ENCODE measurements around the gene PLA2G2F.

The PLA2G2F gene

GRCh38 chr1:20192871-20193411 is 53.8 kb downstream of the PLA2G2F start:
- no peak for DNase-seq

- DNase-seq = no peak
These were observed 55.1 kb downstream of the PLA2G2F start for GRCh38 chr1:20194224-20194623.

- DNase-seq = peak; percentile 39 to 62 (median 49)
These were observed 55.8 kb downstream of the PLA2G2F start for GRCh38 chr1:20194757-20195461.

- DNase-seq = no peak
These were observed 56.3 kb downstream of the PLA2G2F start for GRCh38 chr1:20195462-20195780.

GRCh38 chr1:20197329-20197791 is 58.2 kb downstream of the PLA2G2F start:
- DNase-seq = no peak

GRCh38 chr1:20198296-20198695 is 59.2 kb downstream of the PLA2G2F start:
- DNase-seq = no peak

- DNase-seq = no peak
These were observed 59.8 kb downstream of the PLA2G2F start for GRCh38 chr1:20198918-20199317.

- DNase-seq = no peak
These were observed 60.3 kb downstream of the PLA2G2F start for GRCh38 chr1:20199403-20199802.

- DNase-seq = no peak
These were observed 60.7 kb downstream of the PLA2G2F start for GRCh38 chr1:20199840-20200239.

Data from activated CD4-positive, CD25-positive, alpha-beta regulatory T cell (primary cell).